Suprapubic skin (tissue), 4 donors: ENCODE data around the gene HERC5. TPM values are rescaled to one million over a fixed set of nuclear protein-coding genes. Genes with fewer than 3 reads are reported as not detected.

Experiments used
- DNase-seq, 2 donors: peaks; one replicate each; pipeline ENCODE4 v3.0.0-alpha.2; 2019; ENCODE audit warnings: low spot score in 2 of 2
- H3K27ac ChIP-seq: fragments of 200-600 bp; sonication (generic); one replicate; pipeline ENCODE4 v1.5.1; 2019
- H3K27me3 ChIP-seq: fragments of 200-600 bp; sonication (generic); one replicate; pipeline ENCODE4 v1.5.1; 2019
- H3K36me3 ChIP-seq: fragments of 200-600 bp; sonication (generic); one replicate; pipeline ENCODE4 v1.5.1; 2019
- H3K4me1 ChIP-seq: fragments of 200-600 bp; sonication (generic); one replicate; pipeline ENCODE4 v1.5.1; 2019
- H3K4me3 ChIP-seq: fragments of 200-600 bp; sonication (generic); one replicate; pipeline ENCODE4 v1.5.1; 2019; ENCODE audit warnings: mild to moderate bottlenecking
- H3K9me3 ChIP-seq: fragments of 200-600 bp; sonication (generic); one replicate; pipeline ENCODE4 v1.5.1; 2019
- CTCF ChIP-seq, 2 donors: fragments of 200-600 bp in 1 of 2; fragments of 450-650 bp in 1 of 2; sonication (generic) in 1 of 2; IDR thresholded peaks; one replicate each; pipeline ENCODE4 v1.5.1; 2016 to 2019; ENCODE audit warnings: antibody characterized with exemption in 2 of 2, mild to moderate bottlenecking in 1 of 2, moderate library complexity in 1 of 2
- EP300 ChIP-seq: sonication (generic); formaldehyde crosslinking; IDR thresholded peaks from one replicate; pipeline ENCODE4 v1.6.1; 2017; ENCODE audit warnings: antibody characterized with exemption
- POLR2A ChIP-seq, 2 donors: fragments of 450-650 bp; IDR thresholded peaks; one replicate each; pipeline ENCODE4 v1.6.1; 2017; ENCODE audit warnings: antibody characterized with exemption in 2 of 2, mild to moderate bottlenecking in 2 of 2, moderate library complexity in 2 of 2
- POLR2AphosphoS5 ChIP-seq, 3 donors: sonication (generic); formaldehyde crosslinking; IDR thresholded peaks; one replicate each; pipeline ENCODE4 v1.6.1; 2017; ENCODE audit warnings: antibody characterized with exemption in 3 of 3
- WGBS: methylation state at CpG from one replicate; pipeline ENCODE4 v1.1.5; 2018; 5-methylcytosine and 5-hydroxymethylcytosine counted together
- total RNA-seq, 4 donors: library from RNA; depleted of rRNA; stranded (reverse); fragments of >200 nt; gene quantifications; one replicate each; pipeline ENCODE4 v1.1.0, GENCODE V29; 2016

HERC5 gene
- 1 to 10 TPM; 1.1 to 2.8 (median 1.8) TPM for total RNA-seq

- H3K27me3 ChIP-seq: no peaks in the 10 kb centered on the region
- peak within 1 kb of the TSS; percentile 65 for H3K27ac ChIP-seq
- peak; percentile 94 to 96 for DNase-seq
- peaks cover 17% of the 10 kb centered on the region for H3K4me1 ChIP-seq
- no peaks in the 10 kb centered on the region for H3K9me3 ChIP-seq
- under 1% methylated on average over 35 of the region's 57 CpGs for WGBS
- H3K4me3 ChIP-seq: peak within 1 kb of the TSS; percentile 74
- no peaks in the 10 kb centered on the region for H3K36me3 ChIP-seq
- TF ChIP-seq POLR2AphosphoS5 (IDR thresholded peaks at IDR 0.05) (peak in 1 of 3 donors; percentile 62), POLR2A (IDR thresholded peaks at IDR 0.05) (peak; percentile 25 to 46), EP300 (no peak), CTCF (IDR thresholded peaks at IDR 0.05) (peak in 1 of 2 donors; percentile 46)
Observed at GRCh38 chr4:88456670-88457306, at the start of gene HERC5. HERC5 (plus strand) TSS chr4:88457119; CDS start chr4:88457270, 151 bp downstream.

GRCh38 chr4:88409206-88409605 lies 47.7 kb upstream of the HERC5 start:
- no peak for DNase-seq

GRCh38 chr4:88409789-88410188 lies 47.1 kb upstream of the HERC5 start:
- 100% methylated on average over 1 of the region's 1 CpG for WGBS
- Histone ChIP-seq H3K9me3 (no peaks in the 10 kb centered on the region), H3K36me3 (peaks cover 35% of the 10 kb centered on the region), H3K4me1 (no peaks in the 10 kb centered on the region), H3K4me3 (no peak overlapping the region), H3K27ac (no peak overlapping the region), H3K27me3 (no peaks in the 10 kb centered on the region)
- DNase-seq: no peak
- TF ChIP-seq POLR2A (IDR thresholded peaks at IDR 0.05) (no peak), EP300 (no peak), POLR2AphosphoS5 (IDR thresholded peaks at IDR 0.05) (no peak), CTCF (IDR thresholded peaks at IDR 0.05) (no peak)

More at GRCh38 chr4:88409206-88409605, 47.7 kb upstream of the HERC5 start:
- H3K27ac ChIP-seq: no peak overlapping the region
- H3K27me3 ChIP-seq: no peaks in the 10 kb centered on the region
- 85% methylated on average over 2 of the region's 2 CpGs for WGBS
- no peak overlapping the region for H3K4me3 ChIP-seq
- no peaks in the 10 kb centered on the region for H3K9me3 ChIP-seq
- H3K4me1 ChIP-seq: no peaks in the 10 kb centered on the region
- peaks cover 29% of the 10 kb centered on the region for H3K36me3 ChIP-seq
- no peak for TF ChIP-seq POLR2A (IDR thresholded peaks at IDR 0.05)

- peaks cover 31% of the 10 kb centered on the region for H3K36me3 ChIP-seq
- DNase-seq: no peak
- no peak for TF ChIP-seq POLR2AphosphoS5 (IDR thresholded peaks at IDR 0.05)
- TF ChIP-seq EP300: no peak
- TF ChIP-seq POLR2A (IDR thresholded peaks at IDR 0.05): no peak
- TF ChIP-seq CTCF (IDR thresholded peaks at IDR 0.05): no peak
- H3K4me3 ChIP-seq: no peak overlapping the region
- H3K4me1 ChIP-seq: no peaks in the 10 kb centered on the region
- WGBS: 89% methylated on average over 3 of the region's 3 CpGs
- no peaks in the 10 kb centered on the region for H3K27me3 ChIP-seq
- no peaks in the 10 kb centered on the region for H3K9me3 ChIP-seq
- no peak overlapping the region for H3K27ac ChIP-seq
Observed at GRCh38 chr4:88411491-88412096, 45.3 kb upstream of the HERC5 start.

GRCh38 chr4:88413801-88414200 lies 43.1 kb upstream of the HERC5 start:
- no peak for DNase-seq
- H3K27me3 ChIP-seq: no peaks in the 10 kb centered on the region
- peaks cover 34% of the 10 kb centered on the region for H3K36me3 ChIP-seq
- H3K27ac ChIP-seq: no peak overlapping the region
- TF ChIP-seq POLR2AphosphoS5 (IDR thresholded peaks at IDR 0.05): no peak
- no peak for TF ChIP-seq EP300
- no peak for TF ChIP-seq CTCF (IDR thresholded peaks at IDR 0.05)
- no peak for TF ChIP-seq POLR2A (IDR thresholded peaks at IDR 0.05)
- no peak overlapping the region for H3K4me3 ChIP-seq
- no peaks in the 10 kb centered on the region for H3K9me3 ChIP-seq
- 76% methylated on average over 1 of the region's 1 CpG for WGBS
- no peaks in the 10 kb centered on the region for H3K4me1 ChIP-seq
